ENCODE results near the gene TTC21A. TPM values are rescaled to one million over a fixed set of nuclear protein-coding genes. Genes with fewer than 3 reads are reported as not detected.

Gene TTC21A
- total RNA-seq, 1 donor from 2014 or later: 6.2 TPM

GRCh38 chr3:39106281-39106811 lies 1.1 kb upstream of the TTC21A start:
- TF ChIP-seq CTCF (IDR thresholded peaks at IDR 0.05): no peak

DNA sequence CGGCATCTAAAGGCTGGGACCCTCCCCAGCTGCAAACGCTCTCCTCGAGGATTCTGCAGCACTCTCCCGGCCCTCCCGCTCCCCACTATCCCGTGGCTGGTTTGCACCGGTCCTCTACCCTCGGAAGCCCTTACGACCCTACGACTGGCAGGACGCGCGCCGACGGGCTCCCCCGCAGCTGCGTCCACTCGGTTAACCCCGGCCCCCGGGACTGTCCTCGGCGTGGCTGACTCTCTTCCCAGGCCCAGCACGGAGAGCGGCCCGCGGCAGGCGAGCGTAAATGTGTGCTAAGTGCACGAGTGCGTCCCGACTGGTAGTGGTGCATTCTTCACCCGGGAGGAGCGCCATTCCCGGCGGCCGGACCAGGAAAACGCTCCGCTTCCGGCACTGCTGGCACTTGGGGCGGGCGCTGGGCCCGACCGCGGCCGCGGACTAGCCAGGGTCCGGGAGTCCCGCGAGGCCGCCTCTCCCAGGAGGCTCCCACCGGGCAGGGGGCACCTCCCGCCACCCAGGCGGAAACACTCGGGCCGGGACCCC lies 561 bp upstream of the TTC21A start:
- DNase-seq (ENCODE audit: low spot score): no peak
- H3K4me3 Mint-ChIP-seq (ENCODE audit: unreplicated experiment): peak overlapping the region; percentile 91
- H3K36me3 Mint-ChIP-seq (ENCODE audit: low read depth): peaks cover 3% of the 10 kb centered on the region
- peak overlapping the region; percentile 85 for H3K27ac Mint-ChIP-seq (ENCODE audit: unreplicated experiment)
- H3K4me1 Mint-ChIP-seq (ENCODE audit: low read depth): peaks cover 53% of the 10 kb centered on the region
- TF ChIP-seq CTCF (IDR thresholded peaks at IDR 0.05): peak; percentile 32
- H3K27me3 Mint-ChIP-seq (ENCODE audit: low read depth): no peaks in the 10 kb centered on the region
- H3K9me3 Mint-ChIP-seq (ENCODE audit: low read depth): no peaks in the 10 kb centered on the region

More at GRCh38 chr3:39106281-39106811, 1.1 kb upstream of the TTC21A start:
- peak overlapping the region; percentile 85 for H3K27ac Mint-ChIP-seq (ENCODE audit: unreplicated experiment)
- H3K9me3 Mint-ChIP-seq (ENCODE audit: low read depth): no peaks in the 10 kb centered on the region
- peaks cover 3% of the 10 kb centered on the region for H3K36me3 Mint-ChIP-seq (ENCODE audit: low read depth)
- H3K4me1 Mint-ChIP-seq (ENCODE audit: low read depth): peaks cover 53% of the 10 kb centered on the region
- no peak for DNase-seq (ENCODE audit: low spot score)
- peak overlapping the region; percentile 91 for H3K4me3 Mint-ChIP-seq (ENCODE audit: unreplicated experiment)
- no peaks in the 10 kb centered on the region for H3K27me3 Mint-ChIP-seq (ENCODE audit: low read depth)

DNA sequence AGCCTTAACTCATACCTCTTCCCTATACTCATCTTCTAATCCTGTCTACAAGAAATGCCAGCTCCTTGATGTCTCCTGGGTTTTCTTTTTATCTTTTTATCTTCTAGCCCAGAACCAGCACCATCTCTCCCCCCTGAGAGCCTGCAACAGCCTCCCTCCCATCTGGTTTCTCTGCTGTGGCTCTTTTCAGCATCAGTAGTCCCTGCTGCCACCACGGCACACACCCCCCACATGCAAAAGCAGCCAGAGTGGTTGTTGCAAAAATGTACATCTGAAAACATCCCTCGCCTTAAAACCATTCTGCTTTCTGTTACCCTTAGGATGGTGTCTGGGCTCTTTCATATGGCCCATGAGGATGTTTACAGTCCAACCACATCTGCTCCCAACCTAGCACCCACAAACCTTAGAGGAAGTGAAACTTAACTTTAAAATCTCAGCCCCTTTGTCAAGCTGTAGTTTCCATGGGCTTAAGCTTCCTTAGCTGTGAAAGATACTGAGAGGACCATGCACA lies 775 bp downstream of the TTC21A start:
- Mint-ChIP-seq H3K36me3 (ENCODE audit: low read depth) (no peaks in the 10 kb centered on the region), H3K4me3 (ENCODE audit: unreplicated experiment) (peak overlapping the region; percentile 98), H3K4me1 (ENCODE audit: low read depth) (peaks cover 43% of the 10 kb centered on the region), H3K27ac (ENCODE audit: unreplicated experiment) (peak overlapping the region; percentile 97), H3K27me3 (ENCODE audit: low read depth) (no peaks in the 10 kb centered on the region), H3K9me3 (ENCODE audit: low read depth) (no peaks in the 10 kb centered on the region)
- no peak for TF ChIP-seq CTCF (IDR thresholded peaks at IDR 0.05)
- DNase-seq (ENCODE audit: low spot score): no peak

DNA sequence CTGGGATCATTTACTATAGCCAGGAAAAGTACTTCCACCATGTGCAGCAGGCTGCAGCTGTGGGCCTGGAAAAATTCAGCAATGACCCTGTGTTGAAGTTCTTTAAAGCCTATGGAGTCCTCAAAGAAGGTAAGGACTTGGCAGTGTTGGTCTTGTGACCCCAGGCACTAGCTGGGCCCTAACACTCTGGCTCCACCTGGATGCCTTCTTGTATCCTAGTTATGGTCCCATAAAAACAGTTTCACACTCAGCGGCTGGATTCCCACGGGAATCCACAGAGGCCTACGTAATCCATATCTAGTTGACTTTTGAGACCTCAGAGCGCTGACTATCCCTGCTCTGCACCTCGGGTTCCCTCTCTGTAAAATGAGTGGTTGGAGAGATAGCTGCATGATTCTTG lies 1.6 kb downstream of the TTC21A start:
- H3K27ac Mint-ChIP-seq (ENCODE audit: unreplicated experiment): no peak overlapping the region
- H3K36me3 Mint-ChIP-seq (ENCODE audit: low read depth): no peaks in the 10 kb centered on the region
- DNase-seq (ENCODE audit: low spot score): no peak
- H3K4me1 Mint-ChIP-seq (ENCODE audit: low read depth): peaks cover 37% of the 10 kb centered on the region
- no peaks in the 10 kb centered on the region for H3K27me3 Mint-ChIP-seq (ENCODE audit: low read depth)
- no peak overlapping the region for H3K4me3 Mint-ChIP-seq (ENCODE audit: unreplicated experiment)
- H3K9me3 Mint-ChIP-seq (ENCODE audit: low read depth): no peaks in the 10 kb centered on the region
- no peak for TF ChIP-seq CTCF (IDR thresholded peaks at IDR 0.05)

DNA sequence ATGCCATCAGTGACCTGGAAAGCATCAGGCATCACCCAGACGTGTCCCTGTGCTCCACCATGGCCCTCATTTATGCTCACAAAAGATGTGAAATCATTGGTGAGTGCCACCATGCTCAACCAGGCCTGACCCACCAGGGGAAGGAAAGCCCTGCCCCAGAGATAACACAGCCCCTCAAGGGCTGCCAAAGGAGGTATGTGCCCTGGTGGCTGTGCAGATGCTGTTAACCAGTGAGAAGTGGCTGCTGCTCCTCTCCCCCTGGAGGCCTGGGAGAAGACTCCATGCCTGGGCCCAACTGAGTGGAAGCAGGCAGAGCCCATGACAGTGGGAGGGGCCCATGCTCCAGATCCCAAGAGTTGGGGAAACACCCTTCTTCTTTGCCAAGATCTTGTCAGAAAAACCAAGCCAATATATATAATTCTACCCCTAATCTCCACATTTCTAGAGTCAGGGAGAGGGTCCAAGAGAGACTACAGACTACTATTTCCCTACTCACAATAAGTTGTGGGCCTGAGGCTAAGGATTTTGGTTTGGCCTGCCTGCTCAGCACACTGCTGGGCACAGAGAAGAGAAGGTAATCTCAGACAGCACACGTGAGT lies 2.7 kb downstream of the TTC21A start:
- no peak for TF ChIP-seq CTCF (IDR thresholded peaks at IDR 0.05)

More for the DNA sequence above, 2.7 kb downstream of the TTC21A start:
- Mint-ChIP-seq H3K27ac (ENCODE audit: unreplicated experiment) (no peak overlapping the region), H3K4me1 (ENCODE audit: low read depth) (peaks cover 28% of the 10 kb centered on the region), H3K9me3 (ENCODE audit: low read depth) (no peaks in the 10 kb centered on the region), H3K27me3 (ENCODE audit: low read depth) (no peaks in the 10 kb centered on the region), H3K36me3 (ENCODE audit: low read depth) (no peaks in the 10 kb centered on the region), H3K4me3 (ENCODE audit: unreplicated experiment) (no peak overlapping the region)
- no peak for DNase-seq (ENCODE audit: low spot score)
